Stomach (tissue), 9 donors: ENCODE results near the gene IFRD2. TPM values are rescaled to one million over a fixed set of nuclear protein-coding genes. Genes with fewer than 3 reads are reported as not detected.
A peak's percentile ranks its signal among the peaks of the same experiment; 100 is the strongest.

Experiments used
- DNase-seq, 2 donors: peaks; one replicate each; pipeline versions ENCODE4 v3.0.0 to v3.0.0-alpha.2; 2013 to 2019
- H3K27ac ChIP-seq, 5 donors: fragments of 200-600 bp in 4 of 5; sonication (generic) in 4 of 5; one replicate each; pipeline ENCODE4 v1.5.1; 2013 to 2019; ENCODE audit warnings: mild to moderate bottlenecking in 1 of 5, moderate library complexity in 1 of 5
- H3K27me3 ChIP-seq, 3 donors: fragments of 200-600 bp; sonication (generic); one replicate each; pipeline ENCODE4 v1.5.1; 2017 to 2019; ENCODE audit warnings: mixed run types in 1 of 3
- H3K36me3 ChIP-seq, 4 donors: fragments of 200-600 bp; sonication (generic); 1 replicate in 3 of 4; 2 replicates in 1 of 4; pipeline ENCODE4 v1.5.1; 2016 to 2019
- H3K4me1 ChIP-seq, 4 donors: fragments of 200-600 bp; sonication (generic); one replicate each; pipeline ENCODE4 v1.5.1; 2016 to 2019
- H3K4me3 ChIP-seq, 4 donors: fragments of 200-600 bp; sonication (generic) in 3 of 4; one replicate each; pipeline ENCODE4 v1.5.1; 2016 to 2019; ENCODE audit warnings: mild to moderate bottlenecking in 1 of 4
- H3K9me3 ChIP-seq, 4 donors: fragments of 200-600 bp; sonication (generic); one replicate each; pipeline ENCODE4 v1.5.1; 2016 to 2019
- CTCF ChIP-seq, 7 experiments: fragments of 450-650 bp in 4 of 7; fragments of 200-600 bp in 3 of 7; sonication (generic) in 3 of 7; IDR thresholded peaks; one replicate each; pipeline ENCODE4 v1.5.1; 2016 to 2019; ENCODE audit warnings: antibody characterized with exemption in 7 of 7, control low read depth in 2 of 7, mild to moderate bottlenecking in 1 of 7
- EP300 ChIP-seq: sonication (generic); formaldehyde crosslinking; IDR thresholded peaks from one replicate; pipeline ENCODE4 v1.6.1; 2017; ENCODE audit warnings: antibody characterized with exemption
- POLR2A ChIP-seq, 4 donors: fragments of 450-650 bp; IDR thresholded peaks; one replicate each; pipeline ENCODE4 v1.6.1; 2016; ENCODE audit warnings: antibody characterized with exemption in 4 of 4, control low read depth in 2 of 4, mild to moderate bottlenecking in 1 of 4, moderate library complexity in 1 of 4
- POLR2AphosphoS5 ChIP-seq, 3 donors: sonication (generic); formaldehyde crosslinking; IDR thresholded peaks; one replicate each; pipeline ENCODE4 v1.6.1; 2016; ENCODE audit warnings: antibody characterized with exemption in 3 of 3
- WGBS, 5 donors: extraction: QIAGEN DNeasy Blood & Tissue Kit in 3 of 5; methylation state at CpG; one replicate each; pipeline versions ENCODE4 v1.1.5 to v1.1.7; 2013 to 2018; 5-methylcytosine and 5-hydroxymethylcytosine counted together
- intact Hi-C: fragments of 100-400 bp; cut with DNase I; formaldehyde crosslinking; loops from one replicate; pipeline ENCODE4 v1.15.1; 2023; ENCODE audit warnings: low total_unique reads
- polyA plus RNA-seq, 3 donors: library from polyadenylated mRNA; stranded (reverse); fragments of 200-250 nt; gene quantifications; one replicate each; pipeline ENCODE4 v1.2.3, GENCODE V29; 2013
- total RNA-seq, 5 donors: library from RNA; depleted of rRNA; stranded (reverse); fragments of >200 nt; gene quantifications; one replicate each; pipeline versions ENCODE4 v1.1.0 to v1.2.3, GENCODE V29; 2014 to 2016
- donor health status: healthy with polysubstance abuse.
- donor health status: Bipolar disorder and iron deficiency.
- donor health status: healthy.

Gene IFRD2
- total and polyA plus RNA-seq, 8 donors = 69.9 to 254 (median 113) TPM

DNA sequence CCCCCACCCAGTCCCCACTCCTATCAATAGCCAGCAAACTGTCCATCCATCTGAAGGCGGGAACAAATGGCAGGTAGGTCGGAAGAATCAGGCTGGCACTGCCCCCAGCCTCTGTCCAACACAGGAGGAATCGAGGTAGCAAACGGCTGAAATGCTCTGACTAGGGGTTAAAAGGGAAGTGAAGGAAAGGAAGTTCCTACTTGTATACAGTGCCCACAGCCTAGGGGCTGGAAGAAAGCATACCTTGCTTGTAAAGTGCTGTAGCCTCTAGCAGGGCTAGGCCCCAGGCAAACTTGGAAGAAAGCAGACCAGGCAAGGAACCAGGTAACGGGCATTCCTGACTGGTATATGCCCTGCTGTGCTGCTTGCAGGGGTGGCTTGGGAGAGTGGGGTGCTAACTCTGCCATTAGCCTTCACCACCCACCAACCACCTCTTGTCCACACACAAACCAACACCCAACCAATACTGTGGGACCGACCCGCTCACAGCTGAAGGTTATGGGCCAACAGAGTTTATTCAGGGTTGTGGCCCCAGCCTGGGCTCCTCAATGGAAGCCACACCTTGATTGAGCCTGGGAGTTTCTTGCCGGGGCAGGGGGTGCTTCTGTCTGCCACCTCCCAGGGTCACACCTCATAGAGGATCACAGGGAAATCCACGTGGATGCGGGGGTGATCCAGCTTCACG, 33.4 kb upstream of the IFRD2 start:
- intact Hi-C loops = no loop called here
- no peak for TF ChIP-seq POLR2A (IDR thresholded peaks at IDR 0.05)
- TF ChIP-seq POLR2AphosphoS5 (IDR thresholded peaks at IDR 0.05) = no peak
- no peak for TF ChIP-seq EP300
- TF ChIP-seq CTCF (IDR thresholded peaks at IDR 0.05) = no peak
- Histone ChIP-seq H3K36me3 (peaks cover 25 to 37% (median 34%) of the 10 kb centered on the region in 4 donors), H3K27me3 (no peaks in the 10 kb centered on the region), H3K4me1 (peaks cover 30 to 75% (median 60%) of the 10 kb centered on the region in 4 donors), H3K9me3 (no peaks in the 10 kb centered on the region), H3K27ac (peak overlapping the region in 3 of 5 donors; percentile 94 to 96 (median 95)), H3K4me3 (no peak overlapping the region)
- WGBS, 5 donors = 75 to 89% (median 86%) methylated on average over 11 of the region's 11 CpGs
- DNase-seq = no peak

DNA sequence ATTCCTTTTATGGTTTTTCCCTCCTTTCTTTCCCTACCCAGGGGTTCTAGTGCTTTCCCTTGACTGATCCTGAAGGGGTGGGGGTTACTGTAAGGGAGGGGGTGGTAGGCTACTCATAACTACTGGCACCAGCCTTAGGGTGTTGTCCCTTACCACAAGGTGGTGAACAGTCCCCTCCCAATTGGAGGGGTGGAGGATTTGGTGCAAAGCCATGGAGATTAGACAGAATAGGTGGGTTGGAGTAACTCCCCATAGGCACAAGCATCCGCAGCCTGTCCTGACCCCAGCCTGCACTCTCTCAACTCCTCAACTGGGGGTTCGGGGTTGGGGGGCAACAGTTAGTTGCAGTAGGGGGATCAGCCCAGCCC, 32.9 kb upstream of the IFRD2 start:
- Histone ChIP-seq H3K4me3 (no peak overlapping the region), H3K27ac (peak overlapping the region in 4 of 5 donors; percentile 94 to 96 (median 96)), H3K36me3 (peaks cover 20 to 32% (median 29%) of the 10 kb centered on the region in 4 donors), H3K9me3 (no peaks in the 10 kb centered on the region), H3K27me3 (no peaks in the 10 kb centered on the region), H3K4me1 (peaks cover 35 to 81% (median 66%) of the 10 kb centered on the region in 4 donors)
- intact Hi-C loops = no loop called here
- no peak for DNase-seq
- 67 to 92% (median 78%) methylated on average over 1 to 2 of the region's 2 CpGs for WGBS, 5 donors
- TF ChIP-seq CTCF (IDR thresholded peaks at IDR 0.05) = no peak
- TF ChIP-seq POLR2AphosphoS5 (IDR thresholded peaks at IDR 0.05) = no peak
- no peak for TF ChIP-seq POLR2A (IDR thresholded peaks at IDR 0.05)
- TF ChIP-seq EP300 = no peak

DNA sequence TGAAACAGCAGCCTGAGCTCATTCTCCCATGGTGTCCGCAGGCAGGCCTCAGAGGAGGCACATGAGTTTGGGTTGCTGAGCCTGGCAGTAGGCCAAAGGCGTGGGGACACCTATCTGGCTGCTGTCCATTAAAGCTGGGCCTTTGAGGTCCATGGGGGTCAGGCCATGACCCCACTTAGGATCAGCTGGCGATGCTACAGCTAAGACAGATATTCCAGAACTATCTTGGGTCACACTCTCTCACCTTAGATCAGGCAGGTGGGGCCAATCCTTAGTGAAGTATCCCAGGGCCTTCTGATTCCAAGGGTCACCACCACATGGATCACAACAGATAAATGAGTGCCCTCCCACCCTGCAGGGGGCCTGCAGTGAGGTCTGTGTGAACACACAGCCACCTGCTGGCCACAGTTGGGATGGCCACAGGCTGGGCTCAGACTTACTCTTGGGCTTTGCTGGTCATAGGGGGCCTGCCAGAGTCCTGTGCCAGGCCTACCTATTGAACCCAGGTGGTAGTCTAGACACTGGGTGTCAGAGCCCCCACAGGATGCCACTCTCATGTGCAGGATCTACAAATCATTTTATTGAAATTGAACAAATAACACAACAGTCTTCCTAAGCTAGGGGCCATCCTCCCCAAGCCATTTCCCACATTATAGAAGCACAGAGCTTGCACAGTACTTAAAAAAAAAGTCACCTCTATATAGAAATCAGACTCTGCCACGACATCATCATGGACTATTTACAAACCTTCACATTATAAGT, 32.3 kb upstream of the IFRD2 start:
- peak; percentile 69 to 87 for DNase-seq
- TF ChIP-seq EP300 = no peak
- TF ChIP-seq POLR2AphosphoS5 (IDR thresholded peaks at IDR 0.05) = peak in 1 of 3 donors; percentile 5
- peak in 5 of 7 experiments; percentile 80 to 89 (median 83) for TF ChIP-seq CTCF (IDR thresholded peaks at IDR 0.05)
- TF ChIP-seq POLR2A (IDR thresholded peaks at IDR 0.05) = no peak
- 43 to 47% (median 45%) methylated on average over 4 of the region's 4 CpGs for WGBS, 5 donors
- Histone ChIP-seq H3K4me3 (no peak overlapping the region), H3K27me3 (no peaks in the 10 kb centered on the region), H3K27ac (peak overlapping the region; percentile 33 to 96 (median 95)), H3K36me3 (peaks cover 14 to 30% (median 25%) of the 10 kb centered on the region in 4 donors), H3K9me3 (no peaks in the 10 kb centered on the region), H3K4me1 (peaks cover 41 to 86% (median 71%) of the 10 kb centered on the region in 4 donors)
- intact Hi-C loops = no loop called here

GRCh38 chr3:50323614-50324199, 31.5 kb upstream of the IFRD2 start:
- no peak overlapping the region for H3K4me3 ChIP-seq
- peak overlapping the region; percentile 91 to 96 (median 95) for H3K27ac ChIP-seq
- DNase-seq = peak in 1 of 2 donors; percentile 68
- peaks cover 11 to 33% (median 28%) of the 10 kb centered on the region in 4 donors for H3K36me3 ChIP-seq
- TF ChIP-seq CTCF (IDR thresholded peaks at IDR 0.05) = peak in 1 of 7 experiments; percentile 11
- no peak for TF ChIP-seq EP300
- TF ChIP-seq POLR2AphosphoS5 (IDR thresholded peaks at IDR 0.05) = peak in 2 of 3 donors; percentile 49 to 54
- TF ChIP-seq POLR2A (IDR thresholded peaks at IDR 0.05) = no peak
- 54 to 67% (median 63%) methylated on average over 3 to 5 of the region's 5 CpGs for WGBS, 5 donors
- H3K27me3 ChIP-seq = no peaks in the 10 kb centered on the region
- intact Hi-C loops = no loop called here
- no peaks in the 10 kb centered on the region for H3K9me3 ChIP-seq
- H3K4me1 ChIP-seq = peaks cover 49 to 88% (median 74%) of the 10 kb centered on the region in 4 donors
